Loucy (cell line): Measurements from ENCODE around the gene MAN1C1.
"Not testable (repeated sequence)": the region's sequence is repeated elsewhere in the genome, so short reads cannot be mapped to it uniquely, and the experiment has no call there.

ENCODE experiments used
- H2AFZ ChIP-seq: fragments of 200-600 bp; sonication (generic); 2 replicates; pipeline ENCODE4 v1.6.0; 2016; ENCODE audit warnings: antibody characterized with exemption, mild to moderate bottlenecking, low read length, moderate library complexity
- H3F3A ChIP-seq: fragments of 200-600 bp; 2 replicates; pipeline ENCODE4 v1.6.0; 2016; ENCODE audit warnings: antibody characterized with exemption, low read depth, mild to moderate bottlenecking
- H3K27me3 ChIP-seq: fragments of 200-600 bp; sonication (generic); 2 replicates; pipeline ENCODE4 v1.6.1; 2014; ENCODE audit warnings: low read length, mild to moderate bottlenecking; ENCODE audit not compliant: insufficient read depth, poor library complexity, severe bottlenecking
- H3K36me3 ChIP-seq: fragments of 200-600 bp; sonication (generic); 2 replicates; pipeline ENCODE4 v1.6.1; 2016; ENCODE audit warnings: low read length; ENCODE audit not compliant: insufficient read depth
- H3K4me1 ChIP-seq: fragments of 200-600 bp; sonication (generic); 2 replicates; pipeline ENCODE4 v1.5.1; 2014; ENCODE audit warnings: low read length, mild to moderate bottlenecking; ENCODE audit not compliant: insufficient read depth, poor library complexity, severe bottlenecking
- H3K4me2 ChIP-seq: fragments of 200-600 bp; sonication (generic); 2 replicates; pipeline ENCODE4 v1.6.0; 2014; ENCODE audit warnings: antibody characterized with exemption, low read length, low read depth, mild to moderate bottlenecking; ENCODE audit not compliant: poor library complexity, severe bottlenecking
- H3K4me3 ChIP-seq: fragments of 200-600 bp; sonication (generic); 2 replicates; pipeline ENCODE4 v1.5.1; 2014; ENCODE audit warnings: low read length, mild to moderate bottlenecking, mixed read lengths; ENCODE audit not compliant: poor library complexity, severe bottlenecking
- H3K79me2 ChIP-seq: fragments of 200-600 bp; sonication (generic); 2 replicates; pipeline ENCODE4 v1.6.1; 2014; ENCODE audit warnings: low read length; ENCODE audit not compliant: insufficient read depth
- H3K9ac ChIP-seq: fragments of 200-600 bp; sonication (generic); 2 replicates; pipeline ENCODE4 v1.6.0; 2014; ENCODE audit warnings: mild to moderate bottlenecking, low read depth, low read length, moderate library complexity; ENCODE audit not compliant: poor library complexity, severe bottlenecking
- H3K9me2 ChIP-seq: fragments of 200-600 bp; sonication (generic); replicated peaks from 2 replicates; pipeline ENCODE4 v1.6.1; 2016; ENCODE audit warnings: low read depth, low read length, mixed read lengths
- H3K9me3 ChIP-seq: fragments of 200-600 bp; sonication (generic); 2 replicates; pipeline ENCODE4 v1.6.1; 2014; ENCODE audit warnings: mild to moderate bottlenecking, antibody characterized with exemption, low read length, low read depth; ENCODE audit not compliant: insufficient read depth
- H4K20me1 ChIP-seq: fragments of 200-600 bp; sonication (generic); 2 replicates; pipeline ENCODE4 v1.6.0; 2014; ENCODE audit warnings: antibody characterized with exemption, low read length, mild to moderate bottlenecking; ENCODE audit not compliant: insufficient read depth, poor library complexity, severe bottlenecking
- EZH2phosphoT487 ChIP-seq: fragments of 200-600 bp; IDR thresholded peaks from 2 replicates; pipeline ENCODE4 v1.6.1; 2018; ENCODE audit warnings: antibody characterized with exemption, mild to moderate bottlenecking, moderate library complexity, borderline replicate concordance
- TF ChIP-seq, protein P1 (sequence below): fragments of 200-600 bp; sonication (generic); conservative IDR thresholded peaks from 2 replicates; pipeline ENCODE4 v1.5.1; 2014; ENCODE audit warnings: mild to moderate bottlenecking, antibody characterized with exemption, low read length

MAN1C1 gene

GRCh38 chr1:25733271-25733670 lies 116.7 kb downstream of the MAN1C1 start:
- no peaks in the 10 kb centered on the region for H3K9me2 ChIP-seq
- H3K27me3 ChIP-seq = peaks cover 20% of the 10 kb centered on the region
- H3K79me2 ChIP-seq = no peaks in the 10 kb centered on the region
- no peak overlapping the region for H3K9ac ChIP-seq
- no peak for TF ChIP-seq EZH2phosphoT487
- TF ChIP-seq, protein P1, sequence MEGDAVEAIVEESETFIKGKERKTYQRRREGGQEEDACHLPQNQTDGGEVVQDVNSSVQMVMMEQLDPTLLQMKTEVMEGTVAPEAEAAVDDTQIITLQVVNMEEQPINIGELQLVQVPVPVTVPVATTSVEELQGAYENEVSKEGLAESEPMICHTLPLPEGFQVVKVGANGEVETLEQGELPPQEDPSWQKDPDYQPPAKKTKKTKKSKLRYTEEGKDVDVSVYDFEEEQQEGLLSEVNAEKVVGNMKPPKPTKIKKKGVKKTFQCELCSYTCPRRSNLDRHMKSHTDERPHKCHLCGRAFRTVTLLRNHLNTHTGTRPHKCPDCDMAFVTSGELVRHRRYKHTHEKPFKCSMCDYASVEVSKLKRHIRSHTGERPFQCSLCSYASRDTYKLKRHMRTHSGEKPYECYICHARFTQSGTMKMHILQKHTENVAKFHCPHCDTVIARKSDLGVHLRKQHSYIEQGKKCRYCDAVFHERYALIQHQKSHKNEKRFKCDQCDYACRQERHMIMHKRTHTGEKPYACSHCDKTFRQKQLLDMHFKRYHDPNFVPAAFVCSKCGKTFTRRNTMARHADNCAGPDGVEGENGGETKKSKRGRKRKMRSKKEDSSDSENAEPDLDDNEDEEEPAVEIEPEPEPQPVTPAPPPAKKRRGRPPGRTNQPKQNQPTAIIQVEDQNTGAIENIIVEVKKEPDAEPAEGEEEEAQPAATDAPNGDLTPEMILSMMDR = no peak
- no peaks in the 10 kb centered on the region for H3F3A ChIP-seq
- no peak overlapping the region for H3K4me3 ChIP-seq
- no peak overlapping the region for H3K4me2 ChIP-seq
- H3K36me3 ChIP-seq = no peaks in the 10 kb centered on the region
- H3K4me1 ChIP-seq = peaks cover 7% of the 10 kb centered on the region
- H3K9me3 ChIP-seq = no peaks in the 10 kb centered on the region
- no peaks in the 10 kb centered on the region for H4K20me1 ChIP-seq
- H2AFZ ChIP-seq = no peak overlapping the region

- not testable (repeated sequence) for H3K36me3 ChIP-seq, H3F3A ChIP-seq, H2AFZ ChIP-seq, H3K4me1 ChIP-seq, H3K9ac ChIP-seq, H3K79me2 ChIP-seq, H3K9me2 ChIP-seq, H3K4me2 ChIP-seq, H3K9me3 ChIP-seq, H4K20me1 ChIP-seq, H3K4me3 ChIP-seq
- peaks cover 20% of the 10 kb centered on the region for H3K27me3 ChIP-seq
These were observed 118.4 kb downstream of the MAN1C1 start for GRCh38 chr1:25734991-25735390.

DNA sequence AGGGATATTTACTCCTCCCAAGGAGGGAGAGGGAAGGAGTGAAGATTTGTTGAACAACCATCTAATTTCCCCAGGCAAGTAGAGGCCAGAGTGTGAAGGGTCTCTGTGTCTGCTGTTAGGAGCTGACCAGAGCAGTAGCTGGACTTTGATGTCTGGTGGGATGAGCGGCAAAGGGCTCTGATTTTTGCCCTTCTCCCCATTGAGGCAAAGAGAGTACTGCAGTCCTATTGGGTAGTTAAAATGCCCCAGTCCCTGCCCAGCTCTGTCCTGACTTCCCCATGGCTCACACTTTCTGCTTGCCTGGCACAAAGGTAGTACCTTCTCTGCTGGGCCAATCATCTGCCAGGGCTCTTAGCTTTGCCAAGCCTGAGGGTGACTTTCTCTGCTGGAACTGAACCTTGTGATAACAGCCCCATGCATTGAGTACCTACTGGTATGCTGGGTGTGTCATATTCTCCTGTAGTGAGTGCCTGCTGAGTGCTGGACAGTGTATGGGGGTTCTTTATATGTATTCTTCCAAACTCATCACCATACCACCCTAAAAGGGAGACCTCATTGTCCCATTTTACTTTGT lies 119.5 kb downstream of the MAN1C1 start:
- no peak overlapping the region for H3K4me3 ChIP-seq
- H3K4me1 ChIP-seq = peaks cover 3% of the 10 kb centered on the region
- no peaks in the 10 kb centered on the region for H3K9me2 ChIP-seq
- H3K79me2 ChIP-seq = no peaks in the 10 kb centered on the region
- no peaks in the 10 kb centered on the region for H4K20me1 ChIP-seq
- no peaks in the 10 kb centered on the region for H3K36me3 ChIP-seq
- TF ChIP-seq, protein P1 = no peak
- TF ChIP-seq EZH2phosphoT487 = no peak
- no peak overlapping the region for H3K4me2 ChIP-seq
- no peak overlapping the region for H3K9ac ChIP-seq
- no peaks in the 10 kb centered on the region for H3F3A ChIP-seq
- no peak overlapping the region for H2AFZ ChIP-seq
- peaks cover 20% of the 10 kb centered on the region for H3K27me3 ChIP-seq
- no peaks in the 10 kb centered on the region for H3K9me3 ChIP-seq

DNA sequence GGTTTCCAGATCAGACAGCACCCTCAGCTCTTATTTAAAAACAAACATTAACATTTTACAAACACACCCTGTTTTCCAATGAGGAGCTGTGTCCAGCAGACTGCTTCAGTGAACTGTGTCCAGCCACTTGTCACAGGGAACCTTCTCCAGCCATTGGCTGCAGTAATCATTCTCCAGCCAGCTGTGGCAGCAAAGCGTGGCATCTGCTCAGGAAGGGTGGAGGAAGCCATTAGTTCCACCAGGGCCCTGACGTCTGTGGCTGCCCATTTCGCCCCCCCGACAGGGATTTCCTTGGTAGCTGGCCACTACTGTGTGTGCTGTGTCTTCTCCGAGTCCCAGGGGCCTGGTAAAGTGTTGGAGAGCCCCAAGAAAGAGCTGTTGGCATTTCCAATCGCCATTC lies 120.5 kb downstream of the MAN1C1 start:
- no peak for TF ChIP-seq EZH2phosphoT487
- TF ChIP-seq, protein P1 = no peak
- no peaks in the 10 kb centered on the region for H3K79me2 ChIP-seq
- no peaks in the 10 kb centered on the region for H4K20me1 ChIP-seq
- peaks cover 3% of the 10 kb centered on the region for H3K4me1 ChIP-seq
- H3K4me2 ChIP-seq = no peak overlapping the region
- no peaks in the 10 kb centered on the region for H3K36me3 ChIP-seq
- H3K27me3 ChIP-seq = peaks cover 18% of the 10 kb centered on the region
- H3F3A ChIP-seq = no peaks in the 10 kb centered on the region
- H3K9me2 ChIP-seq = no peaks in the 10 kb centered on the region
- H3K9me3 ChIP-seq = no peaks in the 10 kb centered on the region
- H3K9ac ChIP-seq = no peak overlapping the region
- no peak overlapping the region for H2AFZ ChIP-seq
- no peak overlapping the region for H3K4me3 ChIP-seq
